Naive thymus-derived CD8-positive, alpha-beta T cell (primary cell): ENCODE measurements around the gene CATSPERD. TPM values are rescaled to one million over a fixed set of nuclear protein-coding genes. Genes with fewer than 3 reads are reported as not detected.

ENCODE experiments used
- ATAC-seq, 2 donors: fragments of 150-1000 bp; cut with Tn5 transposase in 1 of 2; sonication (Bioruptor Pico), chemical (Tn5 transposase) in 1 of 2; 1 replicate in 1 of 2; 2 replicates in 1 of 2; pipeline ENCODE4 v1.10.0; 2021; ENCODE audit warnings: mild to moderate bottlenecking in 2 of 2, moderate library complexity in 2 of 2
- POLR2A ChIA-PET: fragments of 350-600 bp; sonication (Branson Sonifier 250); formaldehyde crosslinking; loops from one replicate; lab custom pipeline; 2021; ENCODE audit warnings: antibody characterized with exemption; lab: Charles Lee
- DNase-seq, 10 donors: peaks; one replicate each; pipeline versions ENCODE4 v3.0.0 to v3.0.0-alpha.2; 2020 to 2022
- H3K27ac Mint-ChIP-seq, 10 donors: one replicate each; pipeline ENCODE4 v1.8.0; 2020 to 2022; ENCODE audit warnings: mild to moderate bottlenecking in 10 of 10, mixed read lengths in 10 of 10, moderate library complexity in 4 of 10, inconsistent platforms in 1 of 10
- H3K27me3 Mint-ChIP-seq, 5 donors: one replicate each; pipeline ENCODE4 v1.8.0; 2021 to 2022; ENCODE audit warnings: mixed read lengths in 5 of 5
- H3K36me3 Mint-ChIP-seq, 3 donors: one replicate each; pipeline ENCODE4 v1.8.0; 2020 to 2022; ENCODE audit warnings: mixed read lengths in 3 of 3, mild to moderate bottlenecking in 2 of 3, inconsistent platforms in 1 of 3
- H3K4me1 Mint-ChIP-seq, 4 donors: one replicate each; pipeline ENCODE4 v1.8.0; 2021 to 2022; ENCODE audit warnings: mixed read lengths in 4 of 4
- H3K4me3 Mint-ChIP-seq, 10 donors: one replicate each; pipeline ENCODE4 v1.8.0; 2020 to 2022; ENCODE audit warnings: mild to moderate bottlenecking in 10 of 10, mixed read lengths in 10 of 10, moderate library complexity in 6 of 10, inconsistent platforms in 1 of 10
- H3K9me3 Mint-ChIP-seq, 9 donors: one replicate each; pipeline ENCODE4 v1.8.0; 2020 to 2022; ENCODE audit warnings: mixed read lengths in 9 of 9, mild to moderate bottlenecking in 3 of 9, inconsistent platforms in 1 of 9, moderate library complexity in 1 of 9
- polyA plus RNA-seq, 3 donors: library from polyadenylated mRNA; unstranded; fragments of 300-500 nt; fragmentation: Illumina TruSeq; gene quantifications; one replicate each; pipeline ENCODE4 v1.2.3, GENCODE V29; 2021
- total RNA-seq, 8 experiments: library from RNA in 2 of 8; stranded (reverse) in 2 of 8; gene quantifications; one replicate each; pipeline ENCODE4 v1.2.3 and lab custom pipeline; 2021 to 2026

Gene CATSPERD
- total and polyA plus RNA-seq, 5 experiments from 2014 or later: not detected

DNA sequence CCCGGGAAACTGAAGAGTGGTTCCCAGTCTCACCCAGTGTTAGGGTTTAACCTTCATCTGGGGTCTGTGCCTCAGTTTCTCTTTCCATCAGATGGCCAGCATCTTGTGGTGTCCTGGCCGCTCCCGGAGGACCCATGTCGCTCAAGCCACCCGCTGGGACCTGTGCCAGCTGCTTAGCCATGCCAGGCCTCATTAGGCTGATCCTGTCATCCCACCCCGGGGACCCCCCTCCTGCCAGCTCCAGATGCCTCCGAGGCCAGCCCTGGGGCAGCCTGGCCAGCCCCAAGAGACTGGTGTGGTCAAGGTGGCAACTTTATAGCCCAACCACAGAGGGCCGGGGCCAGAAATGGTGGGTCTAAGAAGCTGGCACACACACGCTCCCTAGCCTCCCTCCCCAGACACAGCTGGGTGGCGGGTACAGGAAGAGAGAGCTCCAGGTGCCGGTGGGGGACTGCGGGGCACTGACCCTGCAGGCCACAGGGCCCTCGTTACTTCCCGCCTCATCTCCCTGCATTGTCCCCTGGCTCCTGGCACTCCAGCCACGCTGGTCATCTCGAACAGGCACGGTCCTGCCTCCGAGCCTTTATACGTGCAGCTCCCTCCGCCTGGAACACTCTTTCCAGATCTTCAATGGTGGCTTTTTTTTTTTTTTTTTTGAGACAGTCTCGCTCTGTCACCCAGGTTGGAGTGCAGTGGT, 87.8 kb downstream of the CATSPERD start:
- ATAC-seq (no peak), DNase-seq (no peak)
- Mint-ChIP-seq H3K4me1 (peaks cover 8 to 14% (median 13%) of the 10 kb centered on the region in 4 donors), H3K4me3 (peak overlapping the region in 1 of 10 donors; percentile 45), H3K27ac (peak overlapping the region in 1 of 10 donors; percentile 38), H3K27me3 (peaks cover 0 to 1% (median 0%) of the 10 kb centered on the region in 5 donors), H3K36me3 (no peaks in the 10 kb centered on the region), H3K9me3 (no peaks in the 10 kb centered on the region)
- POLR2A ChIA-PET: interaction anchor here (0.6 to 2.8 kb wide), 2 partner anchors 20 to 847 kb away, joined by 6 to 10 read pairs; no protein-coding TSS in a partner anchor

DNA sequence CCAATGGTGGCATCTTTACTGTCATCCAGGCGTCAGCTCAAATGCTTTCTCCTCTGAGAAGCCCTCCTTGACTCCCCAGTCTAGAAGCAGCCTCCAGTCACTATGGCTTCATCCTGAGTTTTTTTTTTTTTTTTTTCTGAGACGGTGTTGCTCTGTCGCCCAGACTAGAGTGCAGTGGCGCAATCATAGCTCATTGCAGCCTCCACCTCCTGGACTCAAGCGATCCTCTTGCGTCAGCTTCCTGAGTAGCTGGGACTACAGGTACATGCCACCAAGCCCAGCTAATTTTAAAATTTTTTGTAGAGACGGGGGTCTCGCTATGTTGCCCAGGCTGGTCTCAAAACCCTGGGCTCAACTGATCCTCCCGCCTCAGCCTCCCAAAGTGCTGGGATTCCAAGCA, 88.6 kb downstream of the CATSPERD start:
- peaks cover 5 to 8% (median 6%) of the 10 kb centered on the region in 4 donors for H3K4me1 Mint-ChIP-seq
- no peak overlapping the region for H3K27ac Mint-ChIP-seq
- POLR2A ChIA-PET: interaction anchor here (2.8 kb wide), 1 partner anchor 19 kb away, joined by 10 read pairs; no protein-coding TSS in a partner anchor
- H3K9me3 Mint-ChIP-seq: no peaks in the 10 kb centered on the region
- DNase-seq: no peak
- no peaks in the 10 kb centered on the region for H3K27me3 Mint-ChIP-seq
- ATAC-seq: no peak
- no peaks in the 10 kb centered on the region for H3K36me3 Mint-ChIP-seq
- H3K4me3 Mint-ChIP-seq: no peak overlapping the region

DNA sequence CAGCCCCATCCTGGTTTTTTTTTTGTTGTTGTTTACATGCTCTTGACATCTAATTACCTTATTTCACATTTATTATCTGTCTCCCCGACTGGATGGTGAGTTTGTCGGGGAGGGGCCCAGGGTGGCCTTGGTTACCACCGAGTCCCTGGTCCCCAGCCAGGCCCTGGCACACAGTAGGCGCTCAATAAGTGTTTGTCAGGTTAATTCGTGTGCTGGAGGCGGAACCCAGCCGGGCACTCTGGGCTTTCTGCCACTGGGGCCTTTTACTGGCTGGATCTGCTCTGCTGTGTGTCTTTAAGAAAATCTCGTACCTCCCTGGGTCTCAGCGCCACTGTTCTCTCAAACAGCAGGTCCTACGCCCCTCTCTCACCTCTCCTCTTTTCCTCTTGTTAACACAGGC, 89.0 kb downstream of the CATSPERD start:
- no peaks in the 10 kb centered on the region for H3K9me3 Mint-ChIP-seq
- no peaks in the 10 kb centered on the region for H3K27me3 Mint-ChIP-seq
- H3K4me3 Mint-ChIP-seq: no peak overlapping the region
- no peaks in the 10 kb centered on the region for H3K36me3 Mint-ChIP-seq
- H3K4me1 Mint-ChIP-seq: peaks cover 1 to 4% (median 2%) of the 10 kb centered on the region in 4 donors
- DNase-seq (no peak), ATAC-seq (no peak)
- H3K27ac Mint-ChIP-seq: no peak overlapping the region
- POLR2A ChIA-PET: interaction anchor here (2.8 kb wide), 1 partner anchor 18 kb away, joined by 10 read pairs; no protein-coding TSS in a partner anchor

DNA sequence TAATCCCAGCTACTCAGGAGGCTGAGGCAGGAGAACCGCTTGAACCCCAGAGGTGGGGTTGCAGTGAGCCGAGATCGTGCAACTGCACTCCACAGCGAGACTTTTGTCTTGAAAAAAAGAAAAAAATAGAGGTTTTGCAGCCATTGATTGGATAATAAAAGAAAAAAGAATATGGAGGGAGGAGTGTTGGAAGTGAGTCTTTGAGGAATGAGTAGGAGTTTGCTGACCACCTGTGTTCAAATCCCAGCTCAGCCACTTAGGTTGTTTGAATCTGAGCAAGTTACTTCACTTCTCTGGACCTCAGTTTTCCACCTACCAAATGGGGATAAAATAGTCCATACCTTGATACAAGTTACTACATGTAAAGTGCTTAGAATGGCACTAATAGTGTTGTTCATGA, 90.7 kb downstream of the CATSPERD start:
- Mint-ChIP-seq H3K4me3 (no peak overlapping the region), H3K4me1 (no peaks in the 10 kb centered on the region), H3K36me3 (no peaks in the 10 kb centered on the region), H3K27ac (no peak overlapping the region), H3K9me3 (no peaks in the 10 kb centered on the region), H3K27me3 (no peaks in the 10 kb centered on the region)
- DNase-seq (no peak), ATAC-seq (no peak)
- POLR2A ChIA-PET: no interaction called here

DNA sequence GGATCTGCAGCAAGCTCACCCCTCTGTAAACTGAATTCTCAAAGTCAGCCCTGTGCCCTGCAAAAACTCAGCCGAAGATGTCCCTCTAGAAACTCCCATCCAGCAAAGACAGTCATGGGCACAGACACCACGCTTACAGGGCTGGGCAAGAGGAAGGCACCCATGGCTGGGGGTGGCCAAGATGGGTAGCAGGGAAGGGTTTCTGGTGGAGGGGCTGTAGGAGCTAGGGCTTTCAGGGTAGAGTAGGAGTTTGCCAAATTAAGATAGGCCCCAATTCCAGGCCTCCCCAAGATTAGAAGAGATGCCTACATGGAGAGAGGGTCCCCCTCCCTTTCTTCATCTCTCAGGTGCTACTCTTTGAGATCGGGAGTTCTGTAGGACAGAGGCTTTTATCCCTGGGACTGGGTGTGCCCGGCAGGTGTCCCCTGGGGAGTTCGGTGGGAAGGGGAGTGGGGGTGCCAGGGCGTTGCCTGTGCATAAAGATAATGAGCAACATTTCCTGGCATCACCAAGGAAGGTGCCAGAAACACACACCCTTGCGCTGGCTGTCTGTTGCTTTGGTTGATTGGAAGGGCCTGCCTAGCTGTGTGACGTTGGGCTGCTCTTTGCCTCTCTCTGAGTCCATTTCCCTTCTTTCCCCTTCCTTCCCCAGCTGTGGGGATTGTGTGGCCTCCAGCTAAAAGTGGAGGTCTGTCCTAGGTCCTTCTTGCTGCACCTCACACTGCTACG, 93.8 kb downstream of the CATSPERD start:
- DNase-seq (no peak), ATAC-seq (no peak)
- Mint-ChIP-seq H3K4me1 (peaks cover 0 to 5% (median 0%) of the 10 kb centered on the region in 4 donors), H3K4me3 (no peak overlapping the region), H3K36me3 (no peaks in the 10 kb centered on the region), H3K27ac (peak overlapping the region in 1 of 10 donors; percentile 48), H3K27me3 (peaks cover 0 to 15% (median 5%) of the 10 kb centered on the region in 5 donors), H3K9me3 (no peaks in the 10 kb centered on the region)
- POLR2A ChIA-PET: no interaction called here

DNA sequence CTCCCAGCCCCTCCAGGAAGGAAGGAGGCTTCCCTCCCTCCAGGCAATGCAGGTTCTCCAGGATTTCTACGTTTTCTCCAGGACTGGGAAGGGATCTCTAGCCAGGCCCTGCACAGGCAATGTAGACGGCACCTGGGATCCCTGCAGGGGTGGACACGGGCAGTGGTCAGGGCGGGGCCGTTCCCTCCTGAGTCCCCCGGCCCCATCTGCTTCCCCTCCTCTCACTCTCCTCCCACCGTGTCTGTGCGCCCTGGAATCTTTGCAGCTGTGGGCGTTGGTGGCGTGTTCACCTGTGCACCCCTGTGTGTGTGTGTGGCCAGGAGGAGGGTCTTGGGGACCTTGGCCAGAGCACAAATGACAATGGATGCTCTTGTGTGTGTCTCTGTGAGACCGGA, 94.4 kb downstream of the CATSPERD start:
- peaks cover 0 to 6% (median 0%) of the 10 kb centered on the region in 4 donors for H3K4me1 Mint-ChIP-seq
- POLR2A ChIA-PET: no interaction called here
- H3K4me3 Mint-ChIP-seq: no peak overlapping the region
- DNase-seq: no peak
- H3K36me3 Mint-ChIP-seq: no peaks in the 10 kb centered on the region
- no peaks in the 10 kb centered on the region for H3K9me3 Mint-ChIP-seq
- no peak for ATAC-seq
- H3K27me3 Mint-ChIP-seq: peaks cover 0 to 15% (median 5%) of the 10 kb centered on the region in 5 donors
- no peak overlapping the region for H3K27ac Mint-ChIP-seq

DNA sequence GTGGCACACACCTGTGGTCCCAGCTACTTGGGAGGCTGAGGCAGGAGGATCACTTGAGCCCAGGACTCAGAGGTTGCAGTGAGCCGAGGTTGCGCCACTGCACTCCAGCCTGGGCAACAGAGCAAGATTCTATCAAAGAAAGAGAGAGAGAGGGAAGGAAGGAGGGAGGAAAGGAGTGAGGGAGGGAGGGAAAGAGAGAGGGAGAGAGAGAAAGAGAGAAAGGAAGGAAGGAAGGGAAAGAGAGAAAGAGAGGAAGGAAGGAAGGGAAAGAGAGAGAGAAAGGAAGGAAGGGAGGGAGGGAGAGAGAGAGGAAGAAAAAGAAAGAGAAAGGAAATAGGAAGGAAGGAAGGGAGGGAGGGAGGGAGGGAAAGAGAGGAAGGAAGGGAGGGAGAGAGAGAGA, 96.8 kb downstream of the CATSPERD start:
- Mint-ChIP-seq H3K36me3 (no peaks in the 10 kb centered on the region), H3K27me3 (peaks cover 0 to 17% (median 7%) of the 10 kb centered on the region in 5 donors), H3K4me3 (no peak overlapping the region), H3K4me1 (peaks cover 0 to 9% (median 0%) of the 10 kb centered on the region in 4 donors), H3K9me3 (no peaks in the 10 kb centered on the region), H3K27ac (peak overlapping the region in 1 of 10 donors; percentile 42)
- DNase-seq: no peak
- POLR2A ChIA-PET: no interaction called here
- ATAC-seq: no peak

DNA sequence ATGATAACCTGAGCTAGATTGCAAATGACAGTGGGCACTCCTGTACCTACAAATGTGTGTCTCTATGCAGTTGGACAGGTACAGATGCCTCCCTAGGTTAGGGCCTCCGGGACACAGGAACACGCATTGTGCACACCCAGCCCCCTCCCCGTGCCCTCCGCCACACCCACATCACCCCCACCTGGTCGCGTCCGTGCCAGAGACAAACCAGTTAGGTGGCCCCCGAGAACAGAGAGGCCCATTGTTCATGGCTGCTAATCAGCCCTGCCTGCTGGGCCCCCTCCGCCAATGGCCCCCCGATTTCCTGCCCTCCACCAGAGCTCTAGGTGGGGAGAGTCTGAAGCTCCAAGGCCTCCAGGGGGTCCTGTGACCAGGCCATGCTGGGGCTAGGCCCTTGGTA, 98.2 kb downstream of the CATSPERD start:
- no peak for DNase-seq
- Mint-ChIP-seq H3K9me3 (no peaks in the 10 kb centered on the region), H3K4me3 (no peak overlapping the region), H3K27ac (no peak overlapping the region), H3K27me3 (peaks cover 0 to 17% (median 7%) of the 10 kb centered on the region in 5 donors), H3K4me1 (peaks cover 0 to 9% (median 0%) of the 10 kb centered on the region in 4 donors), H3K36me3 (no peaks in the 10 kb centered on the region)
- POLR2A ChIA-PET: no interaction called here
- ATAC-seq: no peak

DNA sequence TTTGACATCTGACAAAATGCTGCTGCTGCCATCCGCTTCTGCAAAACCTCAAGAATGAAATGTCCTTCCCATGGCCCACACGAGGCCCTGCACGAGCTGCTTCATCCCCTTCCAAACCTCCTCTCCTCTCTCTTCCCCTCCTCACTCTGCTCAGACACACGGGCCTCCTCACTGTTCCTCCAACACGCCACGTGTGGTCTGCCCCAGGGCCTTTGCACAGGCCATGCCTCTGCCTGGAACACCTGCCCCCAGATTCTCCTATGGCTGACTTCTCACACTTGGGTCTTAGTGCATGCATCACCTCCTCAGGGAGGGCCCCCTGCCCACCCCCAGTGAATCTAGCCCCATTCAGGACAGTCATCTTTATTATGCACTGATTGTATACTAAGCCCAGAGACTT, 100.3 kb downstream of the CATSPERD start:
- Mint-ChIP-seq H3K9me3 (no peaks in the 10 kb centered on the region), H3K27me3 (peaks cover 0 to 17% (median 7%) of the 10 kb centered on the region in 5 donors), H3K36me3 (no peaks in the 10 kb centered on the region), H3K4me3 (no peak overlapping the region), H3K4me1 (peaks cover 0 to 9% (median 0%) of the 10 kb centered on the region in 4 donors), H3K27ac (no peak overlapping the region)
- no peak for DNase-seq
- POLR2A ChIA-PET: interaction anchor here (0.5 to 0.6 kb wide), 2 partner anchors 49 to 603 kb away, joined by 4 to 5 read pairs; no protein-coding TSS in a partner anchor
- no peak for ATAC-seq

DNA sequence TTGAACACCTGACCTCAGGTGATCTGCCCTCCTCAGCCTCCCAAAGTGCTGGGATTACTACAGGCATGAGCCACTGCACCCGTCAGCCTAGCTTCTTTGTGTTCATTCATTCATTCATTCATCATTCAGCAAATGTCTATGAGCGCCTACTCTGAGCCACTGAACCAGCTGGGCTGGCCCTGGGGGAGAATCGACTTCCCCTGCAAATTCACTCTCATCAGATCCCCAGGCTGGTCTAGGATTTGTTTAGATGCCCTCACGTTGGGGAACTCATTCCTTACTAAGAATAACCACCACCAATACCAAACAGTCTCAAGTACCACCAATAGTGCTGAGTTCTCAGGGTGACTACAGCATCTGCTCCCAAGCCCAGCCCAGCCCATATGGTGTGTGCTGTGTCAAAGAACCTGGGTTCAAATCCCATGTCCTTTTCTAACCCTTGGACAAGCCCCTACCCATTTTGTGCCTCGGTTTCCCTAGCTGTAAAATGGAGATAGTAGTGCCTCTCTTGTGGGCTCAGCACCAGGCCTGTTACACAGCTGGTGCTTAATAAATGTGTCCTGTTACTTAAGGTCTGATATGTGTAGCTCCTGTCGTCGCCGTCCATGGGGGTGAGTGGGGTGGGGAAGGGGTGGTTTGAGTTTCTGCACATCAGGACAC, 101.2 kb downstream of the CATSPERD start:
- POLR2A ChIA-PET: interaction anchor here (1.5 kb wide), 1 partner anchor 69 kb away, joined by 3 read pairs; no protein-coding TSS in a partner anchor

DNA sequence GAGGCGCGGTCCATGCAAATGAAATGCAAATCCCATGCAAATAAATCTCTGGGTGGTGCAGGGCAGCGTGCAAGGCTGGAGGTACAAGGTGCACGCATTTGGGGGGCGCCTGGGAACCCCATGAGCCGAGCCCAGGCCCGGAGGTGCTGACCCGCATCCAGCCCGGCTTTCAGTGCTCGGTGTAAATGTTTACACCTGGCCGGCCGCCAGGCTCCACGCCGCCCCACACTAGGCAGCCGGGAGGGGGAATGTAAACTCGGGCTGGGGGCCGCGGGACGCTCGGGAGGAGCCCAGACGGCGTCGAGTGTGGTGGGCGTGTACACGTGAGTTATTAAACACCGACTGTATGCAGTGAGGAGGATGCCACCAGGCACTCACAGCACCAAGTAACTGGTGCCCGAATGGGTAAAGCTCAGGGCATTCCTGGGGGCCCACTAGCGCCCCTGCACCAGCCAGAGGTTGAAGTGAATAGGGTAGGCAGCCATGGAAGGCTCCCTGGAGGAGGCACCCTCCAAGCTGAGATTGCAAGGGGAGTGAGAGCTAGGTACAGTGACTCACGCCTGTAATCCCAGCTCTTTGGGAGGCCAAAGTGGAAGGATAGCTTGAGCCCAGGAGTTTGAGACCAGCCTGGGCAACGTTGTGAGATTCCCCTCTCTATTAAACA, 101.9 kb downstream of the CATSPERD start:
- Mint-ChIP-seq H3K4me1 (peaks cover 6 to 13% (median 11%) of the 10 kb centered on the region in 4 donors), H3K36me3 (no peaks in the 10 kb centered on the region), H3K27me3 (peaks cover 0 to 9% (median 4%) of the 10 kb centered on the region in 5 donors), H3K4me3 (no peak overlapping the region), H3K9me3 (no peaks in the 10 kb centered on the region), H3K27ac (no peak overlapping the region)
- POLR2A ChIA-PET: interaction anchor here (1.5 kb wide), 1 partner anchor 69 kb away, joined by 3 read pairs; no protein-coding TSS in a partner anchor
- no peak for ATAC-seq
- no peak for DNase-seq

More for the DNA sequence above, 101.2 kb downstream of the CATSPERD start:
- DNase-seq: no peak
- Mint-ChIP-seq H3K4me3 (no peak overlapping the region), H3K36me3 (no peaks in the 10 kb centered on the region), H3K27ac (no peak overlapping the region), H3K9me3 (no peaks in the 10 kb centered on the region), H3K27me3 (peaks cover 0 to 16% (median 6%) of the 10 kb centered on the region in 5 donors), H3K4me1 (peaks cover 0 to 9% (median 6%) of the 10 kb centered on the region in 4 donors)
- ATAC-seq: no peak
